Bronchial epithelial cell (primary cell): ENCODE data around the gene PLCB1. TPM values are rescaled to one million over a fixed set of nuclear protein-coding genes. Genes with fewer than 3 reads are reported as not detected.

ENCODE experiments used
- DNase-seq: peaks from one replicate; pipeline ENCODE4 v3.0.0-alpha.2; 2010; ENCODE audit warnings: low read depth
- FAIRE-seq: peaks from 2 replicates; lab custom pipeline; 2011; peaks lifted over from hg19 to GRCh38; lab: Jason Lieb, UNC
- H3K27me3 ChIP-seq: 2 replicates; pipeline ENCODE4 v1.5.1; 2011; ENCODE audit warnings: low read length; ENCODE audit not compliant: control insufficient read depth, insufficient read depth
- H3K36me3 ChIP-seq: 2 replicates; pipeline ENCODE4 v1.5.1; 2011; ENCODE audit warnings: low read length; ENCODE audit not compliant: control insufficient read depth, insufficient read depth
- H3K4me3 ChIP-seq: 2 replicates; pipeline ENCODE4 v1.5.1; 2011; ENCODE audit warnings: mild to moderate bottlenecking, low read depth, low read length, control low read depth
- total RNA-seq: library from RNA; depleted of rRNA; stranded (reverse); fragments of >200 nt; gene quantifications from 2 replicates; pipeline ENCODE4 v1.2.1, GENCODE V29; 2014
- TF ChIP-seq, protein P1 (sequence below): IDR thresholded peaks from 2 replicates; pipeline ENCODE4 v1.5.1; 2011; ENCODE audit warnings: mild to moderate bottlenecking, moderate library complexity, low read length, control low read depth, inconsistent platforms; ENCODE audit not compliant: insufficient read depth, severe bottlenecking

The PLCB1 gene
- total RNA-seq, 1 donor from 2014 or later = 1.1 TPM

DNA sequence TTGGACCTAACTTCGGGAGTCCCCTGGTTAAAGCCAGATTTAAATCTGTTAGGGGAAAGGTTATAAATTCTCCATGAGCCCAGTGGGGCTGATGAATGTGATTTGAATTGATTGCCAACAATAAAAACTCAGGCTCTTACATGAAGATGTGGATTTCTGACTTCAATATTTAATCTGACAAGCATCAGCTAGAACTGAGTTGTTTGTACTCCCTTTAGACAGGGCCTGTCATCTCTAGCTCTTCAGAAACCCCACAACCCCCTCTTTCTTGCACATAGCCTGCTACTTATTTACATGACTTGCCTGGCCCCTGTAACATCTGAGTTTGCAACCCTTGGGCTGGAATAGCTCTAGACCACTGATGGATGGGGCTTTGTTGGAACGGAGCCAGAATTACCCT lies 745.2 kb downstream of the PLCB1 start:
- FAIRE-seq = no peak

DNA sequence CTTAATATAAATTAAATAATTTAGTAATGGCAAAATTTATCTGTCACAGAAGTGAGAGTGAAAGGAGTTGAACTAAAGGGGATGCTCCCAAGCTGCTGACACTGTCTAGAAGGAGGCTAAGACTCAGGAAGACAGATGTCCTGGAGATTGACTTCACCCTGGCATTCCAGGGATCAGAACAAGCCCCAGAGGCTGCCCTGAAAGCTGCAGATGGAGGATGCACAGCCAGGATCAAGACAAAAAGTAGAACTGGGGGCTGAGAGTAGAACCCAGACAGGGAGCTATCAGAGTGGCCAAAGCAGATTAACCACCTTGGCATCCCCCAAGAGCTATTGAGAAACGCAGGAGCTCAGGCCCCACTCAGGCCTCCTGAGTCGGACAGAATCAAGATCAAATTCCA lies 747.6 kb downstream of the PLCB1 start:
- H3K27me3 ChIP-seq = no peaks in the 10 kb centered on the region
- no peaks in the 10 kb centered on the region for H3K36me3 ChIP-seq
- no peak for DNase-seq
- TF ChIP-seq, protein P1, sequence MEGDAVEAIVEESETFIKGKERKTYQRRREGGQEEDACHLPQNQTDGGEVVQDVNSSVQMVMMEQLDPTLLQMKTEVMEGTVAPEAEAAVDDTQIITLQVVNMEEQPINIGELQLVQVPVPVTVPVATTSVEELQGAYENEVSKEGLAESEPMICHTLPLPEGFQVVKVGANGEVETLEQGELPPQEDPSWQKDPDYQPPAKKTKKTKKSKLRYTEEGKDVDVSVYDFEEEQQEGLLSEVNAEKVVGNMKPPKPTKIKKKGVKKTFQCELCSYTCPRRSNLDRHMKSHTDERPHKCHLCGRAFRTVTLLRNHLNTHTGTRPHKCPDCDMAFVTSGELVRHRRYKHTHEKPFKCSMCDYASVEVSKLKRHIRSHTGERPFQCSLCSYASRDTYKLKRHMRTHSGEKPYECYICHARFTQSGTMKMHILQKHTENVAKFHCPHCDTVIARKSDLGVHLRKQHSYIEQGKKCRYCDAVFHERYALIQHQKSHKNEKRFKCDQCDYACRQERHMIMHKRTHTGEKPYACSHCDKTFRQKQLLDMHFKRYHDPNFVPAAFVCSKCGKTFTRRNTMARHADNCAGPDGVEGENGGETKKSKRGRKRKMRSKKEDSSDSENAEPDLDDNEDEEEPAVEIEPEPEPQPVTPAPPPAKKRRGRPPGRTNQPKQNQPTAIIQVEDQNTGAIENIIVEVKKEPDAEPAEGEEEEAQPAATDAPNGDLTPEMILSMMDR = no peak
- H3K4me3 ChIP-seq = no peak overlapping the region
- no peak for FAIRE-seq

More for the DNA sequence above, 745.2 kb downstream of the PLCB1 start:
- Histone ChIP-seq H3K4me3 (no peak overlapping the region), H3K36me3 (no peaks in the 10 kb centered on the region), H3K27me3 (no peaks in the 10 kb centered on the region)
- TF ChIP-seq, protein P1 = no peak
- DNase-seq = no peak

DNA sequence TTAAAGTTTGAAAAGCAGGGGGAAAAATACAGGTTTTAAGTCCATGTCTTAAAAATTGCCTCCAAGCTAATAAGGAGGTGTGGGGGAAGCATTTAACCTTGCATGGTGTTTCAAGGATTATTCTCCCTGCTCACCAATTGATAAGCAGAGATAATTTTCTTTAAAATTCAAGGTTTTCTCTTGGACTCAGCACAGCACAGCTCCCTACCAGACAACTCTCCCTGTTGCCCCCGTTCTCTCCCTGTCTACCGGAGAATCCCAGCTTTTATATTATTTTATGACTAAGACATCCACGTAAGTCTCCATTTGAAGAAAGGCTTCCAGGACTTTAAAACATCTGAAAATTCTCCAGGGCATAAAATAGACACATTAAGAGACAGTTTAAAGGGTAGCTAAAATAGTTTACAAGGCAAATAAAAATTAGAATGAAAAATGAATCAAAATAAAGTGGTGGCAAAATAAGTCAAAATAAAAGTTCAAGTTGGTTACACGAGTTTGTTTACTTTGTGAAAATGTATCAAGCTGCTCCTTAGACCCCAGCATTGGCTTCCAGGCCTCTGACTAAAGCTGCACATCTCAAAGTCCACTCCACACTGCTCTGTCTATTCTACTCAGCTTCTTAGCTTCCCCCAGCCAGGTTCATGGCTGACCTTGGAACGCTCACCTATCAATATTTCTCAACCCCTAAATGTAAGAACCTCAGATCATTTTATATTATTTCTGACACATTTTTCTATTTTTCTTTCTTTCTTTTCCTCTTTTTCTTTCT lies 748.2 kb downstream of the PLCB1 start:
- FAIRE-seq = no peak
- Histone ChIP-seq H3K27me3 (no peaks in the 10 kb centered on the region), H3K36me3 (no peaks in the 10 kb centered on the region), H3K4me3 (no peak overlapping the region)
- TF ChIP-seq, protein P1 = no peak
- no peak for DNase-seq

DNA sequence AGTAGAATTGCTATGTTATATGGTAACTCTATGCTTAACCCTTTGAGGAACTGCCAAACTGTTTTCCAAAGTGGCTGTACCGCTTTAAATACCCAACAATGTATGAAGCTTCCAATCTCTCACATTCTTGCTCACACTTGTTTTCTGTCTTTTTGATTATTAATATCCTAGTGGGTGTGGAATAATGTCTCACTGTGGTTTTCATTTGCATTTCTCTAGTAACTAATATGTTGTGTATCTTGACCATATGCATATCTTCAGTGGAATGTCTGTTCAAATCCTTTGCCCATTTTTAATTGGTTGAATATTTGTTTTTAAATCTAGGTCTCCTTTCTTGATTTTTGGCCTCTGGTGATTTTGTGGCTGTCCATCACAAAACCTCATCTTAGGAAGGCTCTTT lies 759.0 kb downstream of the PLCB1 start:
- Histone ChIP-seq H3K36me3 (no peaks in the 10 kb centered on the region), H3K27me3 (no peaks in the 10 kb centered on the region), H3K4me3 (no peak overlapping the region)
- TF ChIP-seq, protein P1 = no peak
- FAIRE-seq (no peak), DNase-seq (no peak)

DNA sequence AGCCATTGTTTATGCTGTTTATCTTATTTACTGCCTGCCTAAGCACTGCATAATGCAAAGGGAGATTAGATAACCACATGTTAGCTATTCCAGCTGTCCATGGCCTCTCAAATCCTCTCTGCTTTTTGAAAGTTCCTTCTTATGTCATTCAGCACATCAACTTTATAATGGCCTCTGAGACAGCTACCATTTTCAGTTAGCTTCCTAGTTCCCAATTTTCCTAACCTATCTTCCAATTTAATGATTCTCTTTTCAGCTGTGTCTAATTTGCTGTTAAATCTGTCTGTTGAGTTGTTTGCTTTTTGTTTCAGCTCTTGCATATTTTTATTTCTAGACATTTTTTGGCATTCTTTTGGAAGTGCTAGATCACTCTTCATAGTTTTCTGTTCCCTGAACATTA lies 763.4 kb downstream of the PLCB1 start:
- FAIRE-seq (no peak), DNase-seq (no peak)
- no peaks in the 10 kb centered on the region for H3K27me3 ChIP-seq

More for the DNA sequence above, 763.4 kb downstream of the PLCB1 start:
- TF ChIP-seq, protein P1 = no peak
- H3K36me3 ChIP-seq = no peaks in the 10 kb centered on the region
- H3K4me3 ChIP-seq = no peak overlapping the region
